Measurements from ENCODE around the gene ALDH3A1. TPM values are rescaled to one million over a fixed set of nuclear protein-coding genes. Genes with fewer than 3 reads are reported as not detected.
"Not testable (repeated sequence)": the region's sequence is repeated elsewhere in the genome, so short reads cannot be mapped to it uniquely, and the experiment has no call there.

Gene ALDH3A1
- not detected for total RNA-seq (ENCODE audit: insufficient read depth, low replicate concordance)

DNA sequence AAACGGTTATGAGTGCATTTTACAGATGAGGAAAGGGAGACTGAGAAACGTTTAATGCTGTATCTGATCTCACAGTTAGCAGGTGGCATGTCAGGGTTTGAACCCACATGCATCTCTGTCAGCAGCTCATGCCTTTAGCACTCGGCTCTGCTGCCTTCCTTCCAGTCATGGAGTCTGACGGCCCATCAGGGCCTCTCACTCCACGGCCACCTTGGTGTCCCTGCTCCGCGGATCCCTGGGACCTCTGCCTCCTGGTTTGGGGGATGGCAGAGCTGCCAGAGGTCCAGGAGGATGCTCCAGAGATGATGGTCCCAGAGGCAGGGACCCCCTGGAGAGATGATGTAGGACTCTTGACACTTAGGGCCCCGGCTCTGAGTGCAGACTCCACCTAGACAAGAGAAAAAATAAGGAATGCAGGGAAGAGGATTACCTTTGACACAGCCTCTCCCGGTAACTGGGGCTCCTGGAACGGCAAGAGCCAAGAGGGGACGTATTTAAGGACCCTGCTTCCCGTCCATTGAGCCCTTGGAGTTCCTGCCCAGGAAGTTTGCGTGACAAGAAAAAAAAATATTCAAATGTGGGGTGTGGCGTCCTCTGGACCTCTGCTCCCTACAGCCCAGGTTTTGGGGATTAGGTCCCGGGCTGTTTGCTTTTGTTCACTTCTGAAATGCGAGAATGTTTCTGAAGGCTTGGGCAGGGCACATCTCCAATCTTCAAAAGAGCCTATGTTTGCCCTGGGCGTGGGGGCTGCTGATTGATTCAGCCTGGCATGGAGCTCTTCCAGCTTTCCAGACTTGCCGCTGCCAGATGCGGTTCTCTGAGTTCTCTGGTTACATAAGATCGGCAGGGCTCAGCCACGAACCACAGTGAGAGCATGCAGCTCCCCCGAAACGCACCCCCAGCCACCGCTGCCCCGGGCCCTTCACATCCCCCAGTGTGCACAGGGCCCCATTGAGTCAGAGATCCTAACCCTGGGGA is at the start of gene ALDH3A1:
Gene ALDH3A1, minus strand, starts transcription at position 470 of the 978 bp plus-strand sequence. CDS start 3,169 bp downstream, outside the sequence.
- no peak for DNase-seq (ENCODE audit: low spot score)

DNA sequence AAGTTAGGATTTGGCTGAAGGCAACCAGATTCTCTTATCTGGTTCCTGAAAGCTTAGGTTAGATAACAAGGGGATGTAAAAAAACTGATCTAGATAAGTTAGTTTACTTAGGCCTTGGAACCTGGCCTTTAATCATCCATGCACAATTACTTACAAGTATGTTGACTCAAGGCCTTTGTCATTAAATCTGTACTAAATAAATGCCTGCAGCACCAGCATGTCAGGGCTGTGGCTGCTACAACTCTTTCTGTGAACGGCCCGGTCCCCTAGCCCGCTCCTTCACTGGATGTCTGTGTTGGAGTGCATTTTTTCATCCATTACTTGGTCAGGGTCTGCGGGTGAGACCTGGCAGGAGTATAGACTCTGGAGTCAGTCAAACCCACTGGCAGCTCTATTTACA is 48.4 kb upstream of the ALDH3A1 start:
- no peak for DNase-seq (ENCODE audit: low spot score)

DNA sequence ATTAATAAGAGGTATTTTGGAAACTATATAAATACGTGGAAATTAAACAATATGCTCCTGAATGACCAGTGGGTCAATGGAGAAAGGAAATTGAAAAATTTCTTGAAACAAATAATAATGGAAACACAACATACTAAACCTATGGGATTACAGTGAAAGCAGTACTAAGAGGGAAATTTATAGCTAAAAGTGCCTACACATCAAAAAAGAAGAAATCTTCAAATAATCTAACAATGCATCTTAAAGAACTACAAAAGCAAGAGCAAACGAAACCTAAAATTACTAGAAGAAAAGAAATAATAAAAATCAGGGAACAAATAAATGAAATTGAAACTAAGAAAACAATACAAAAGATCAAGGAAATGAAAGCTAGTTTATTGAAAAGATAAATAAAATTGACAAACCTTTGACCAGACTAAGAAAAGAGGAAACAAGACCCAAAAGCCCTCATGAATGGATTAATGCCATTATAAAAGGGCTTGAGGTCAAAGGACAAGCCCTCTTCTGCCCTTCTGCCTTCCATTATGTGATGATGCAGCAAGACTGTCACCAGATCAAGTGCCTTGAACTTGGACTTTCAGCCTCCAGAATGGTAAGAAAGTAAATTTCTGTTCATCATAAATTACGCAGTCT is 43.9 kb upstream of the ALDH3A1 start:
- no peak for DNase-seq (ENCODE audit: low spot score)

GRCh38 chr17:19787733-19788357 is 39.7 kb upstream of the ALDH3A1 start:
- no peak for DNase-seq (ENCODE audit: low spot score)

DNA sequence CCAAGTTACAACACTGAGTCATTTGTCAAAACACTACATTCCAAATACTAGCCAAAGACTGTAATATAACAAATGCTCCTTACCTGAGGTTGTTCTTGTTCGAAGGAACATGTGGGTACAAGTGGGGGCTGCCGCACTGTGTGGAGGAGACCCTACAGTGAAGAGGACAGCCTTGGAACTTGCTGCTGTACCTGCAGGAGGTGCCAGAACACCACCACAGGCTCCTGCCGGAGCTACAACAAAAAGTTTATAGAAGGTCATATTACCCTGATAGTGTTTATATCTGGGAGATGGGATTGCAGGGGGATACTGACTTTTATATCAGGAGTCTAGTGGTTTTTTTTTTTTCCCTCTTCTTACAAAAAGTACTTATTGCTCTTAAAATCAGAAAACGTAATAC is 37.8 kb upstream of the ALDH3A1 start:
- no peak for DNase-seq (ENCODE audit: low spot score)

DNA sequence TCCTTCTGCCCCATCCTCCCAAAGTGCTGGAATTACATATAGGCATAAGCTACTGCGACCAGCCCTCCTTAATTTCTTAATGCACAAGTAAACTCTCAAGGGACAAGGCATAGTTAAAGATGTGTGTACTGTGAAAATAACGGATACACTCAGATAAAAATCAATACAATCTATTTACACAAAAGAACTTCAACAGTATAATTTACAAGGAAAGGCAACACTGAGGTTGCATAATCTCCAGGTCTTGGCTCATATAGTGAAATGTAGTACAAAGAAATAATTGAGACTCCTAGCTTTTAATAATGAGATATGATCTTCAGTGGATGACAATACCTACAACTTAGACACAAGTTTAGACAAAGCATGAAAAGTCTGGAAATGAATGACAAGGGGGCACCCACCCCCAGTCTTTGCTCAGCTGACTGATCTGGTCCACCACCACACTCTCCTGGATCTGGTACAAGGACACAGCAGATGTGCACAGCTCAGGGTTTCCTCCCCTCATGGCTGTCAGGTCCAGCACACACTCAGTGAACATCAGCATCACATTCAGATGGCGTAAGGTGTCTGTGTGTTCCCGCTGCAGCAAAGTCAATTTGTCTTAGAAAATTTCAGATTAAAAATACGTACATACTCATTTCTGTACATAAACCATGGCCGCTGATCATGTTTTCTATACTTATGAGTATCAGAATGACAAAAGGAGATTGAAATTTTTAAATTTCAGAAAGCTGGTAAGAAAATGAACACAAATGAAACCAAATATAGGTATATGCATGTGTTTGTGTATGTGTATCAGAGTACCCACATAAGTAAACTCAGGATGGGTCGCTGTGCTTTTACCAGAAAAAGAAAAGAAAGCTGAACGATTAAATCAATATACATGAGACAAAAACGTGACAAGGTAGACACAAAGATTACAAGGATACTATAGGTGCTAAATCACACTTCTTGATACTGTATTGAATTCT is 33.7 kb upstream of the ALDH3A1 start:
- DNase-seq (ENCODE audit: low spot score), result no peak

GRCh38 chr17:19780846-19781245 is 32.7 kb upstream of the ALDH3A1 start:
- DNase-seq (ENCODE audit: low spot score), result no peak

DNA sequence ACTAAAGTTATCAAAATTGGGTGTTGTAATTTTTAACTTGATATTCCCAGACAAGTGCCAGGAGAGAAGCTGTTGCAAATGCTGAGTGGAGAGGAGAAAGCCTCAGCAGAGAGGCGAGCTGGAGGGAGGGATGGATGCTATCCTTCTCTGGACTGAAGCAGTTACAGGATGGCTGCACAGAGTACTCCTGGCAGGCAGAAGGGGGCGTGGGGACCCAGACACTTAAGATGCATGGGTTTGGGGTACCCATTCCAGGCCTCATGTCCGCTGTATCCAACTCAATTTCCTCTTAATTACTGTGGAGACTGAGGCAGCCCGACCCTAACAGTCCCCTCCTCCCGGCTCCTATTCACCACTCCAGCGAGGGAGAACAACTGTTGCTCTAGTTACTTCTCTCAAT is 25.4 kb upstream of the ALDH3A1 start:
- DNase-seq (ENCODE audit: low spot score), result no peak

DNA sequence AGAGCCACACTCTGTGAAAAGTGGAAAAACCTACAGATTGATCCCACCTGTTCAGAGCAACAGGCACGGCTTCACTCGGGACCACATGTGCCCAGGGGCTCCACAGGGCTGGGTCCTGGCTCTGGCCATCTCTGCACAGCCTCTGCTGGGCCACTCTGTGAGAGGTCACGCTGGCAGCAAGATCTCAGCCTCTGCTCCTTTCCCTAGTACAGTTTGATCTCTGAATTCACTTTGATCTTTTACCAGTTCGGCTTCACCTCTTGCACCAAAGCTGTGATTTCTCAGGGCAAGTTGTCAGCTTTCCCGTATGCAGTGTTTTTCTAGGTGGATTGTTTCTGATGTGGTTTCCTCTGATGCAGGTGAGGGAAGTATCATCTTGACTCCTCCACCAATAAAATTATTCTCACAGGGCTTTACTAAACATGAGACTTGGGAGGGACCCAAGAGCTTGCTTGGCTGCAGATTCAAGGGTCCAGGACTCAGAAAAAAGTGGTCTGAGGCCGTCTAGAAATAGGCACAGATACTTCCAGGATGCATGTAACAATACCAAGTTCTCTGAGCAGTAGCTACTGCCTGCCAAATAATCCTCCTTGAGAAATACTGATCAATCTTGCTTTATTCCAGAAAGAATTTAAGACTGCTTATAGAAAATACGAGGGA is 24.0 kb upstream of the ALDH3A1 start:
- no peak for DNase-seq (ENCODE audit: low spot score)

- no peak for DNase-seq (ENCODE audit: low spot score)
Measured at GRCh38 chr17:19770985-19771735, 23.1 kb upstream of the ALDH3A1 start.

DNA sequence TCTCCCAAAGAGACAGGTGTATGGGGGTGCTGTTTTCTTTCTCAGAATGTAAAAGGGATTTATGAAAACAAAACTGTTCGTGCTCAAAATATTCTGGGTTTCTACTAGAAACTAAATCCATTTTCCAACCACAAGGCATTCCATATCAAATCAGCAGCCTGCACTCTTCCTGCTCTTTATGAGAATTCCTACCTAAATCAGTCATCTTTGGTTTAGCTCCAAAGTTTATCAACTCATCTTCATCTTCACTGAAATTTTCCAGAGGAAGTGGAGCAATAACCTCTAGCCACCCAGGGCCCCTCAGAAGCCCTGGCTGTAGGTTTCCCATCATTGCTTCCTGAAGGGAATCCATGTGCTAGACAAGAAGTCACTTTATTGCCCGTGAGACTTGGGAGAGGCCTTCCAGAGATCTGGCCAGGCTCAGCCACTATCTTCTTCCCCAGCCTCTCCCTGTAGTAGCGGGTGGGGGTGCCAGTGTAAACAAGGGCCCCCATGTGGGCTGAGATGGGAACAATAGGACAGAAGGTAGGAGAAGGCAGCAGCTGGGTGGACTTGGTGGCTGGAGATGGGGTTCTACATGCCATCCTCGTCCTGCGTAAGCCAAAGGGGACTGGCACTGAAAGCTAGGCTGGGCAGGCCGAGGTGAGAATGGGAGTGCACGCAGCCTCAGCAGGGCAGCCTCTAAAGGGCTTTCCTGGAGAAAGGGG is 22.0 kb upstream of the ALDH3A1 start:
- DNase-seq (ENCODE audit: low spot score), result peak; percentile 84

DNA sequence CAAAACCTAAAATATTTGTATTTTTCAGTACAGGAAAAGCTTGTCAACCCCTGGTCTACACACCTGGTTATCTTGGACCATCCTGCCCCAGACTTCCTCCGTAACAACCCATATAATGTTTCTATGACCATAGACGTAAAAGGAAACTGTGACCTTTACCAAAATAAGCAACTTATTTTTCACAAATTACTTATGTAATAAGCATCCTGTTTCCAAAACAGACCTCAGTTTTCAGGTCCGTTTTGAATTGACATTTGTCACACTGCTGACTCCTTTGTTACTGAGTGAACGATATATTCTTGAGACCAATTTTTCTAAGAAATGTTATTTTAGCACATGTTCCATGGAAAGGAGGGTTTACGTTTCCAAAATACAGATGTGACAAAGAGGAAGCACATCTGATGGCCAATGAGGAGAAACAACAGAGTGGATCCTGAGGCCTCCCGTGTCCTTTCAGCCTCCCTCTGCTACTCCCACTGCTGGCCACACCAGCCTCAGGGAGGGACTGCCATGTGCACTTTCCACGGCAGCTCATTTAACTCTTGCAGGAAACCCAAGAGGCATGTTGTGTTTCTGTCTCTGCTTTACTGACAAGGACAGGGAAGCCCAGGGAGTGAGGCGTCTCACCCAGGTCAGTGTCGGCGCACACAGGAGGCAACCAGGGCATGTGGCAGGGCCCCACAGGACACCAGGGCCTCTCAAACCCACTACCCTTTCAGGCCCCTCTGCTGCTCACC is 20.1 kb upstream of the ALDH3A1 start:
- DNase-seq (ENCODE audit: low spot score), result no peak

GRCh38 chr17:19766421-19767270 is 18.5 kb upstream of the ALDH3A1 start:
- peak; percentile 66 for DNase-seq (ENCODE audit: low spot score)

DNA sequence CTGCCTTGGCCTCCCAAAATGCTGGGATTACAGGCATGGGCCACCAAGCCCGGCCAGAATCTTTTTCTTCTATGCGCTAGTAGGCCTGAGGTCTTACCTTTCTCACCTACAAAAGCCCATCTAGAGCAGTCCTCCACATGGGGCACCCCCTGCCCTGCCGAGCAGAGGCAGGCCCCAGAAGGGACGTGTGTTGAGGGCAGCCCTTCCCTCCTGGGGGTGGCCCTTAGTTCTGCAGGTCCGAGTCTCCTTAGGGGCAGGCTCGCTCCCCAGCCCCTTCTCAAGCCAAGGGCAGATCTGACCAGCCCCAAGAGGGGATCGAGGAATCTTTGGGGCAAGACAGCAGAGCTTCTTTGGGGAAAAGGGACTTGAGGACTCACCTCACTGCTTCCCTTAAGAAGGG is 17.9 kb upstream of the ALDH3A1 start:
- DNase-seq (ENCODE audit: low spot score), result no peak

- not testable (repeated sequence) for DNase-seq (ENCODE audit: low spot score)
Measured at GRCh38 chr17:19763991-19764390, 15.9 kb upstream of the ALDH3A1 start.

- DNase-seq (ENCODE audit: low spot score), result no peak
Measured at GRCh38 chr17:19763416-19763815, 15.3 kb upstream of the ALDH3A1 start.

DNA sequence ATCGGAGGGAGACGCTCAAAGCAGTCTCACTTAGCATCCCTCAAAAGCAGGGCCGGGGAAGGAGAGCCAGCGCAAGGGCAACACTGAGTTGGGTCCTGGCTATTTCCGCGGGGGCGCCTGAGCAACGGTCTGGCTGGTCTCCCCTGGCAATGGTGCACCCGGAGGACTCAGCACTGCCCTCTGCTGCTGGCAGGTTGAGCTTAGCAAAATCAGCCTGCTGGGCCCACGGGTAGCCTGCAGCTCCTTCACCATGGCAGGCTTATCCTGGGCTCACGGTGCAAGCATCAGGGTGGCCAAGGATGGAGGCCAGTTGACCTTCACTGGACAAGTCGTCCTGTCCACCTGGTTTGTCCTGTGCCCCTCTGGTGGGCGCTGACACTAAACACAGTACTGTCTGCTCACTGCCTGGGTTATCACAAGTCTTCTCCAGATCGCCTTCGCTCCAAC is 14.4 kb upstream of the ALDH3A1 start:
- DNase-seq (ENCODE audit: low spot score), result peak; percentile 58

Measured in umbilical cord (tissue), 2 donors.